GM23248 (cell line): ENCODE results near the gene OMA1. TPM values are rescaled to one million over a fixed set of nuclear protein-coding genes. Genes with fewer than 3 reads are reported as not detected.

ENCODE experiments used
- DNase-seq: peaks from one replicate; pipeline ENCODE4 v3.0.0-alpha.2; 2015
- H2AFZ ChIP-seq: fragments of 200-600 bp; sonication (generic); 2 replicates; pipeline ENCODE4 v1.6.1; 2016; ENCODE audit warnings: antibody characterized with exemption
- H3F3A ChIP-seq: fragments of 200-600 bp; sonication (generic); 2 replicates; pipeline ENCODE4 v1.6.1; 2016; ENCODE audit warnings: mild to moderate bottlenecking, antibody characterized with exemption, mixed run types; ENCODE audit not compliant: insufficient read depth
- H3K27ac ChIP-seq: fragments of 200-600 bp; sonication (generic); 2 replicates; pipeline ENCODE4 v1.5.1; 2016; ENCODE audit warnings: mild to moderate bottlenecking
- H3K27me3 ChIP-seq: fragments of 200-600 bp; sonication (generic); replicated peaks from 2 replicates; pipeline ENCODE4 v1.6.1; 2016; ENCODE audit warnings: mild to moderate bottlenecking; ENCODE audit not compliant: insufficient read depth
- H3K36me3 ChIP-seq: fragments of 200-600 bp; sonication (generic); 2 replicates; pipeline ENCODE4 v1.6.1; 2016; ENCODE audit warnings: low read depth, mild to moderate bottlenecking
- H3K4me1 ChIP-seq: fragments of 200-600 bp; sonication (generic); 2 replicates; pipeline ENCODE4 v1.6.1; 2016; ENCODE audit warnings: mild to moderate bottlenecking; ENCODE audit not compliant: insufficient read depth
- H3K4me2 ChIP-seq: fragments of 200-600 bp; sonication (generic); one replicate; pipeline ENCODE4 v1.6.1; 2016; ENCODE audit warnings: mild to moderate bottlenecking; ENCODE audit not compliant: unreplicated experiment
- H3K4me3 ChIP-seq: fragments of 200-600 bp; sonication (generic); 2 replicates; pipeline ENCODE4 v1.5.1; 2016; ENCODE audit warnings: mild to moderate bottlenecking
- H3K79me2 ChIP-seq: fragments of 200-600 bp; sonication (generic); 2 replicates; pipeline ENCODE4 v1.6.1; 2016; ENCODE audit warnings: mild to moderate bottlenecking; ENCODE audit not compliant: insufficient read depth
- H3K9ac ChIP-seq: fragments of 200-600 bp; sonication (generic); 2 replicates; pipeline ENCODE4 v1.6.1; 2016; ENCODE audit warnings: mild to moderate bottlenecking
- H3K9me2 ChIP-seq: fragments of 200-600 bp; sonication (generic); 2 replicates; pipeline ENCODE4 v1.6.1; 2016; ENCODE audit warnings: mixed run types, mild to moderate bottlenecking, moderate library complexity; ENCODE audit not compliant: insufficient read depth
- H3K9me3 ChIP-seq: fragments of 200-600 bp; sonication (generic); one replicate; pipeline ENCODE4 v1.6.1; 2017; ENCODE audit warnings: low read depth
- H4K20me1 ChIP-seq: fragments of 200-600 bp; sonication (generic); 2 replicates; pipeline ENCODE4 v1.6.0; 2016; ENCODE audit not compliant: insufficient read depth
- EZH2 ChIP-seq: fragments of 200-600 bp; sonication (generic); IDR thresholded peaks from 2 replicates; pipeline ENCODE4 v1.6.1; 2018; ENCODE audit warnings: antibody characterized with exemption, mild to moderate bottlenecking; ENCODE audit not compliant: insufficient read depth, poor library complexity, severe bottlenecking
- EZH2phosphoT487 ChIP-seq: fragments of 200-600 bp; sonication (generic); IDR thresholded peaks from 2 replicates; pipeline ENCODE4 v1.6.1; 2018; ENCODE audit warnings: antibody characterized with exemption, moderate library complexity, mild to moderate bottlenecking, low read depth; ENCODE audit not compliant: insufficient read depth
- WGBS, 2 experiments: methylation state at CpG; one replicate each; pipeline ENCODE4 v1.1.6; 2015 to 2017; ENCODE audit warnings: low lambda C conversion rate in 2 of 2, low coverage in 1 of 2; ENCODE audit errors: missing lambda C conversion rate in 2 of 2; 5-methylcytosine and 5-hydroxymethylcytosine counted together
- in situ Hi-C: fragments of 300-500 bp; cut with MboI; formaldehyde crosslinking; loops from 2 replicates; pipeline ENCODE4 v1.15.0; 2020
- polyA plus RNA-seq: library from polyadenylated mRNA; unstranded; fragments of >200 nt; fragmentation: Nextera tagmentation; extraction: Ambion mirVana; gene quantifications from 2 replicates; pipeline ENCODE4 v1.2.1, GENCODE V29; 2016
- total RNA-seq: library from RNA; depleted of rRNA; stranded (reverse); fragments of >200 nt; shearing (Covaris generic); gene quantifications from 2 replicates; pipeline ENCODE4 v1.2.3, GENCODE V29; 2014

The OMA1 gene
- total and polyA plus RNA-seq, 2 experiments from 2014 or later = 13.2 to 14.0 TPM

DNA sequence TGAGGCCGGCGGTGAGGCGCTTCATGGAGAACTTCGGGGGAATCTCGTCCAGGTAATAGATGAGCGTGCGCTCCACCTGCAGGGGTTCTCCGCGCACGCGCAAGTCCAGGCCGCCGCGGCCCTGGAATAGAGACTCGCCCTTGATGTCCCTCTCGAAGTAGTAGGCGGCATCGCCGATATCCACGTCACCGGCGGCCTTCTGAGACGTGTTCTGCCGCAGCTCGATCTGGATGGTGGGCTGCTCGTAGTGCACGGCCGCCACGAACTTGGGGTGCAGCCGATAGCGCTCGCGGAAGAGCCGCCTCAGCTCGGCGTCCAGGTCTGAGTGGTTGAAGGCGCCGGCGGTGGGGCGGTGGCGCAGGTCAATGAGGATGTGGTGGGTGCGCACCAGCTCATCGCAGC, 29.8 kb upstream of the OMA1 start:
- Histone ChIP-seq H3K9me2 (no peaks in the 10 kb centered on the region), H3K36me3 (no peaks in the 10 kb centered on the region), H3K27me3 (no peaks in the 10 kb centered on the region), H3F3A (peaks cover 11% of the 10 kb centered on the region; the same call in 1 of the 2 replicates), H3K4me3 (peak overlapping the region; percentile 53), H3K79me2 (no peaks in the 10 kb centered on the region), H3K9ac (peak overlapping the region; percentile 19), H3K4me1 (no peaks in the 10 kb centered on the region), H3K27ac (no peak overlapping the region), H3K9me3 (no peaks in the 10 kb centered on the region), H4K20me1 (no peaks in the 10 kb centered on the region), H3K4me2 (peak overlapping the region; percentile 59), H2AFZ (peak overlapping the region; percentile 75)
- in situ Hi-C loops = no loop called here
- 7 to 9% methylated on average over 16 to 42 of the region's 43 CpGs for WGBS, 2 experiments
- no peak for TF ChIP-seq EZH2phosphoT487
- TF ChIP-seq EZH2 = no peak
- DNase-seq = peak; percentile 50

DNA sequence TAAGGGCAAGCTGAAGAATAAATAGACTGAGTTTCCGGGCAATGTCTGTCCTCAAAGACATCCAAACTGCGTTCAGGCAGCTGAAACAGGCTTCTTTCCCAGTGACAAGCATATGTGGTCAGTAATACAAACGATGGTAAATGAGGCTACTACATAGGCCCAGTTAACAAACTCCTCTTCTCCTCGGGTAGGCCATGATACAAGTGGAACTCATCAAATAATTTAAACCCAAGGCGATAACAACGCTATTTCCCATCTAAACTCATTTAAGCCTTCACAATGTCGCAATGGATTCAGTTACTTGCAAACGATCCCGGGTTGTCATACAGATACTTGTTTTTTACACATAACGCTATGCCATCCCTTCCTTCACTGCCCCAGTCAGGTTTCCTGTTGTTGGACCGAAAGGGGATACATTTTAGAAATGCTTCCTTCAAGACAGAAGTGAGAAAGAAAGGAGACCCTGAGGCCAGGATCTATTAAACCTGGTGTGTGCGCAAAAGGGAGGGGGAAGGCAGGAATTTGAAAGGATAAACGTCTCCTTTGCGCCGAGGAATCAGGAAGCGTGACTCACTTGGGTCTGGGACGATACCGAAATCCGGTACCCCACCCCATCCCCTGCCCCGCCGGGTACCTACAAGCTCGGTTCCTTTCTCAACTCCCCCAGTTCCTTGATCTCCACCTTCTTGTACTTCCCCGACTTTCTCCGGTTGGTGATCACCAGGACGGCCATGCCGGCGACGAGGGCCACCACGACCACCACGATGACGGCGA, 29.2 kb upstream of the OMA1 start:
- no peaks in the 10 kb centered on the region for H3K27me3 ChIP-seq
- TF ChIP-seq EZH2phosphoT487 = no peak
- no peak for TF ChIP-seq EZH2
- in situ Hi-C loops = no loop called here
- H3K9me2 ChIP-seq = no peaks in the 10 kb centered on the region
- H3K9me3 ChIP-seq = no peaks in the 10 kb centered on the region
- no peaks in the 10 kb centered on the region for H3K79me2 ChIP-seq
- peak overlapping the region; percentile 19; the same call in 1 of the 2 replicates for H3K9ac ChIP-seq
- peak overlapping the region; percentile 75 for H2AFZ ChIP-seq
- H3F3A ChIP-seq = peaks cover 11% of the 10 kb centered on the region; the same call in 1 of the 2 replicates
- no peaks in the 10 kb centered on the region for H4K20me1 ChIP-seq
- no peaks in the 10 kb centered on the region for H3K4me1 ChIP-seq
- DNase-seq = no peak
- peak overlapping the region; percentile 53 for H3K4me3 ChIP-seq
- H3K27ac ChIP-seq = no peak overlapping the region
- H3K36me3 ChIP-seq = no peaks in the 10 kb centered on the region
- 33 to 39% methylated on average over 24 to 32 of the region's 32 CpGs for WGBS, 2 experiments
- H3K4me2 ChIP-seq = peak overlapping the region; percentile 59

GRCh38 chr1:58574816-58575215, 28.3 kb upstream of the OMA1 start:
- Histone ChIP-seq H3K4me3 (no peak overlapping the region), H3K4me1 (no peaks in the 10 kb centered on the region), H3K79me2 (no peaks in the 10 kb centered on the region), H3F3A (peaks cover 11% of the 10 kb centered on the region; the same call in 1 of the 2 replicates), H3K9me2 (no peaks in the 10 kb centered on the region), H3K4me2 (no peak overlapping the region), H3K36me3 (no peaks in the 10 kb centered on the region), H3K27ac (no peak overlapping the region), H3K9ac (no peak overlapping the region), H2AFZ (no peak overlapping the region), H3K27me3 (no peaks in the 10 kb centered on the region), H3K9me3 (no peaks in the 10 kb centered on the region), H4K20me1 (no peaks in the 10 kb centered on the region)
- TF ChIP-seq EZH2 (no peak), EZH2phosphoT487 (no peak)
- no peak for DNase-seq
- in situ Hi-C loops = no loop called here
- 93 to 100% methylated on average over 2 of the region's 2 CpGs for WGBS, 2 experiments

DNA sequence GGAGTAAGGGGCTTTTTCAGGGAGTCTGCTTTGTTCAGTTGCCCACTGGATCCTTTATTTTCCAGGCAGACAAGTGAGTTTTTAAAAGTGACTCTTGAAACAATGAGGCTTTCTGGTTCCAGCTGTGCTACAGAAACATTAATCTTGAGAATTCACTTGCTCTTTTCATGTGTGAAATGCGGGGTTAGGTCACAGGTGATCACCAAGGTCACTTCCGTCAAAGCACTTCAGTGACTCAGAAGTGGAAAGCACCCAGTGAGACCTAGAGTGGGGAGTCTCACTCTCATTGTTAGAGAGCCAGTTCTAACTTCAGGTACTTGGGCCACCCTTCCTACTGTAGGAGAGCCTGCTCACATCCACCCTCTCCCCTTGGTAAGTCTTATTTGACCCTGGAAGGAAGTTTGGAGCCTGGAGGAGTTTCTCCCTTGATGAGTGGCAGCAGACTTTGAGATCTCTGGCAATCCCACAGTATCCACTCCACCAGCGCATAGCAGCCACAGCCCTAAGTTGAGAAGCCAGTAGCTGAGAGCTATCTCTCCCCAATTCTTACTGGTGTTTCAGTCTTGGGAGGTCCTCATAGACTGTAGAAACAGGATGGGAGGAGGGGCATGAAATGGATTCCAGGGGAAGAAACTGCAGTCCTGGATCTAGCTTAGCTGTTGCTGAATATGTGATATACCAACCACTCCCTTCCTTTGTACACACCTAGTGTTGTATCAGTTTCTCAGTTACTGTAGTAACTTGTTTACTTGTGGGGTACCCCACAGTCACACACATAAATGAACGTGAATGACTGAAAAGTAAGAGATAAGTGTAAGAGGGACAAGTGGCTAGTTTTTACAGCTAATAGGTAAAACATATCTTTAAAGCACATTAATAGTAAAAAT, 27.4 kb upstream of the OMA1 start:
- no peak overlapping the region for H3K9ac ChIP-seq
- no peak overlapping the region for H3K4me3 ChIP-seq
- H3K4me1 ChIP-seq = no peaks in the 10 kb centered on the region
- H3K4me2 ChIP-seq = no peak overlapping the region
- H3K79me2 ChIP-seq = no peaks in the 10 kb centered on the region
- H3K36me3 ChIP-seq = no peaks in the 10 kb centered on the region
- no peak overlapping the region for H3K27ac ChIP-seq
- peaks cover 11% of the 10 kb centered on the region; the same call in 1 of the 2 replicates for H3F3A ChIP-seq
- H2AFZ ChIP-seq = no peak overlapping the region
- H3K9me3 ChIP-seq = no peaks in the 10 kb centered on the region
- WGBS, 2 experiments = 75 to 76% methylated on average over 4 of the region's 4 CpGs
- no peak for DNase-seq
- in situ Hi-C loops = no loop called here
- H4K20me1 ChIP-seq = no peaks in the 10 kb centered on the region
- H3K27me3 ChIP-seq = no peaks in the 10 kb centered on the region
- H3K9me2 ChIP-seq = no peaks in the 10 kb centered on the region
- TF ChIP-seq EZH2phosphoT487 (no peak), EZH2 (no peak)
